ENCODE measurements around the gene TTYH1. TPM values are rescaled to one million over a fixed set of nuclear protein-coding genes. Genes with fewer than 3 reads are reported as not detected.

Gene TTYH1
- total RNA-seq, 1 donor from 2014 or later, result 2.9 TPM

- peaks cover 12% of the 10 kb centered on the region for H3K27me3 Mint-ChIP-seq (ENCODE audit: unreplicated experiment)
- no peak for DNase-seq
- H3K4me1 Mint-ChIP-seq (ENCODE audit: low read depth, unreplicated experiment), result peaks cover 20% of the 10 kb centered on the region
- H3K27ac Mint-ChIP-seq (ENCODE audit: unreplicated experiment), result no peak overlapping the region
- TF ChIP-seq CTCF (IDR thresholded peaks at IDR 0.05; ENCODE audit: partially characterized antibody, unreplicated experiment), result no peak
- peaks cover 11% of the 10 kb centered on the region for H3K9me3 Mint-ChIP-seq (ENCODE audit: unreplicated experiment)
- H3K4me3 Mint-ChIP-seq (ENCODE audit: unreplicated experiment), result no peak overlapping the region
- H3K36me3 Mint-ChIP-seq (ENCODE audit: unreplicated experiment), result no peaks in the 10 kb centered on the region
Observed at GRCh38 chr19:54433697-54434096, 18.4 kb downstream of the TTYH1 start.

GRCh38 chr19:54434112-54434872 is 19.0 kb downstream of the TTYH1 start:
- Mint-ChIP-seq H3K36me3 (ENCODE audit: unreplicated experiment) (no peaks in the 10 kb centered on the region), H3K27me3 (ENCODE audit: unreplicated experiment) (peaks cover 12% of the 10 kb centered on the region), H3K4me3 (ENCODE audit: unreplicated experiment) (peak overlapping the region; percentile 4), H3K4me1 (ENCODE audit: low read depth, unreplicated experiment) (peaks cover 24% of the 10 kb centered on the region), H3K9me3 (ENCODE audit: unreplicated experiment) (peaks cover 10% of the 10 kb centered on the region), H3K27ac (ENCODE audit: unreplicated experiment) (no peak overlapping the region)
- DNase-seq, result no peak
- TF ChIP-seq CTCF (IDR thresholded peaks at IDR 0.05; ENCODE audit: partially characterized antibody, unreplicated experiment), result no peak

- Mint-ChIP-seq H3K27me3 (ENCODE audit: unreplicated experiment) (peaks cover 10% of the 10 kb centered on the region), H3K4me3 (ENCODE audit: unreplicated experiment) (no peak overlapping the region), H3K27ac (ENCODE audit: unreplicated experiment) (no peak overlapping the region), H3K9me3 (ENCODE audit: unreplicated experiment) (peaks cover 8% of the 10 kb centered on the region), H3K4me1 (ENCODE audit: low read depth, unreplicated experiment) (peaks cover 24% of the 10 kb centered on the region), H3K36me3 (ENCODE audit: unreplicated experiment) (no peaks in the 10 kb centered on the region)
- no peak for TF ChIP-seq CTCF (IDR thresholded peaks at IDR 0.05; ENCODE audit: partially characterized antibody, unreplicated experiment)
- DNase-seq, result no peak
Observed at GRCh38 chr19:54434873-54435214, 19.6 kb downstream of the TTYH1 start.

- H3K4me3 Mint-ChIP-seq (ENCODE audit: unreplicated experiment), result no peak overlapping the region
- H3K9me3 Mint-ChIP-seq (ENCODE audit: unreplicated experiment), result peaks cover 8% of the 10 kb centered on the region
- no peak overlapping the region for H3K27ac Mint-ChIP-seq (ENCODE audit: unreplicated experiment)
- peaks cover 24% of the 10 kb centered on the region for H3K4me1 Mint-ChIP-seq (ENCODE audit: low read depth, unreplicated experiment)
- DNase-seq, result no peak
- no peak for TF ChIP-seq CTCF (IDR thresholded peaks at IDR 0.05; ENCODE audit: partially characterized antibody, unreplicated experiment)
- no peaks in the 10 kb centered on the region for H3K36me3 Mint-ChIP-seq (ENCODE audit: unreplicated experiment)
- H3K27me3 Mint-ChIP-seq (ENCODE audit: unreplicated experiment), result peaks cover 12% of the 10 kb centered on the region
Observed at GRCh38 chr19:54435551-54436016, 20.3 kb downstream of the TTYH1 start.

- no peaks in the 10 kb centered on the region for H3K36me3 Mint-ChIP-seq (ENCODE audit: unreplicated experiment)
- no peak for DNase-seq
- no peak overlapping the region for H3K27ac Mint-ChIP-seq (ENCODE audit: unreplicated experiment)
- peaks cover 8% of the 10 kb centered on the region for H3K9me3 Mint-ChIP-seq (ENCODE audit: unreplicated experiment)
- no peak for TF ChIP-seq CTCF (IDR thresholded peaks at IDR 0.05; ENCODE audit: partially characterized antibody, unreplicated experiment)
- peaks cover 23% of the 10 kb centered on the region for H3K4me1 Mint-ChIP-seq (ENCODE audit: low read depth, unreplicated experiment)
- H3K27me3 Mint-ChIP-seq (ENCODE audit: unreplicated experiment), result peaks cover 12% of the 10 kb centered on the region
- peak overlapping the region; percentile 15 for H3K4me3 Mint-ChIP-seq (ENCODE audit: unreplicated experiment)
Observed at GRCh38 chr19:54436031-54436523, 20.8 kb downstream of the TTYH1 start.

Measured in glutamatergic neuron (in vitro differentiated cells).